Spleen (tissue), 11 donors: ENCODE measurements around the gene SYNDIG1. TPM values are rescaled to one million over a fixed set of nuclear protein-coding genes. Genes with fewer than 3 reads are reported as not detected.
A peak's percentile ranks its signal among the peaks of the same experiment; 100 is the strongest.

Experiments used
- DNase-seq: peaks from one replicate; pipeline ENCODE4 v3.0.0-alpha.2; 2020
- H3K27ac ChIP-seq, 8 donors: fragments of 200-600 bp; sonication (generic) in 7 of 8; 1 replicate in 4 of 8; 2 replicates in 4 of 8; pipeline versions ENCODE4 v1.5.0 to v1.8.0; 2016 to 2021; ENCODE audit warnings: inconsistent platforms in 4 of 8, mild to moderate bottlenecking in 4 of 8, moderate library complexity in 1 of 8
- H3K27me3 ChIP-seq, 7 donors: fragments of 200-600 bp; sonication (generic) in 6 of 7; replicated peaks in 1 of 7; 1 replicate in 4 of 7; 2 replicates in 3 of 7; pipeline versions ENCODE4 v1.5.0 to v1.8.0; 2016 to 2021; ENCODE audit warnings: inconsistent platforms in 3 of 7, mild to moderate bottlenecking in 1 of 7
- H3K36me3 ChIP-seq, 6 donors: fragments of 200-600 bp; sonication (generic) in 5 of 6; 1 replicate in 4 of 6; 2 replicates in 2 of 6; pipeline versions ENCODE4 v1.5.0 to v1.8.0; 2016 to 2021; ENCODE audit warnings: inconsistent platforms in 2 of 6
- H3K4me1 ChIP-seq, 6 donors: fragments of 200-600 bp; sonication (generic) in 5 of 6; 1 replicate in 3 of 6; 2 replicates in 3 of 6; pipeline versions ENCODE4 v1.5.0 to v1.8.0; 2016 to 2021; ENCODE audit warnings: inconsistent platforms in 3 of 6
- H3K4me3 ChIP-seq, 8 donors: fragments of 200-600 bp; sonication (generic) in 7 of 8; 1 replicate in 4 of 8; 2 replicates in 4 of 8; pipeline versions ENCODE4 v1.5.0 to v1.8.0; 2016 to 2021; ENCODE audit warnings: inconsistent platforms in 4 of 8, mild to moderate bottlenecking in 4 of 8, moderate library complexity in 2 of 8
- H3K9me3 ChIP-seq, 8 donors: fragments of 200-600 bp; sonication (generic) in 7 of 8; 1 replicate in 4 of 8; 2 replicates in 4 of 8; pipeline versions ENCODE4 v1.5.0 to v1.8.0; 2016 to 2021; ENCODE audit warnings: inconsistent platforms in 4 of 8
- POLR2A ChIP-seq, 3 donors: fragments of 450-650 bp; IDR thresholded peaks; one replicate each; pipeline ENCODE4 v1.5.1; 2017; ENCODE audit warnings: antibody characterized with exemption in 3 of 3, mild to moderate bottlenecking in 1 of 3
- POLR2AphosphoS5 ChIP-seq, 3 donors: sonication (generic); formaldehyde crosslinking; IDR thresholded peaks; one replicate each; pipeline ENCODE4 v1.5.1; 2017; ENCODE audit warnings: antibody characterized with exemption in 3 of 3
- WGBS, 5 donors: extraction: QIAGEN DNeasy Blood & Tissue Kit in 3 of 5; methylation state at CpG; one replicate each; pipeline versions ENCODE4 v1.1.5 to v1.1.7; 2013 to 2018; 5-methylcytosine and 5-hydroxymethylcytosine counted together
- intact Hi-C: fragments of 100-400 bp; cut with DNase I; formaldehyde crosslinking; loops from one replicate; pipeline ENCODE4 v1.15.0; 2023; ENCODE audit warnings: low total_unique reads
- polyA plus RNA-seq, 3 donors: library from polyadenylated mRNA; stranded (reverse); fragments of 200-250 nt; gene quantifications; one replicate each; pipeline ENCODE4 v1.2.1, GENCODE V29; 2013
- total RNA-seq, 7 donors: library from RNA; depleted of rRNA in 3 of 7; stranded (reverse); fragments of >200 nt in 3 of 7; fragmentation: NEBNext Ultra II Directional in 4 of 7; extraction: Animal tissue kit (Norgen Biotek cat#: 25700) in 4 of 7; gene quantifications; one replicate each; pipeline versions ENCODE4 v1.1.0 to v1.2.1, GENCODE V29; 2016 to 2021
- TF ChIP-seq, protein P1 (sequence below), 11 experiments: fragments of 200-600 bp in 7 of 11; fragments of 450-650 bp in 4 of 11; sonication (generic) in 4 of 11; IDR thresholded peaks in 8 of 11; conservative IDR thresholded peaks in 3 of 11; 1 replicate in 7 of 11; 2 replicates in 4 of 11; pipeline versions ENCODE4 v1.4.0 to v1.8.0; 2016 to 2021; ENCODE audit warnings: antibody characterized with exemption in 11 of 11, inconsistent platforms in 4 of 11, mild to moderate bottlenecking in 1 of 11
- donor health status: healthy with polysubstance abuse.
- donor health status: DM: no; HTN: no; CAD: no; lungs with moderate emphysema.
- donor health status: DM: no; HTN: no; CAD: no.
- donor health status: Bipolar disorder and iron deficiency.
- donor health status: healthy.
- donor health status: DM: no; HTN: no; CAD: no.
- donor health status: DM: yes; HTN: yes; CAD: no.

SYNDIG1 gene
- total and polyA plus RNA-seq, 10 donors, result 0.70 to 3.5 (median 1.3) TPM

DNA sequence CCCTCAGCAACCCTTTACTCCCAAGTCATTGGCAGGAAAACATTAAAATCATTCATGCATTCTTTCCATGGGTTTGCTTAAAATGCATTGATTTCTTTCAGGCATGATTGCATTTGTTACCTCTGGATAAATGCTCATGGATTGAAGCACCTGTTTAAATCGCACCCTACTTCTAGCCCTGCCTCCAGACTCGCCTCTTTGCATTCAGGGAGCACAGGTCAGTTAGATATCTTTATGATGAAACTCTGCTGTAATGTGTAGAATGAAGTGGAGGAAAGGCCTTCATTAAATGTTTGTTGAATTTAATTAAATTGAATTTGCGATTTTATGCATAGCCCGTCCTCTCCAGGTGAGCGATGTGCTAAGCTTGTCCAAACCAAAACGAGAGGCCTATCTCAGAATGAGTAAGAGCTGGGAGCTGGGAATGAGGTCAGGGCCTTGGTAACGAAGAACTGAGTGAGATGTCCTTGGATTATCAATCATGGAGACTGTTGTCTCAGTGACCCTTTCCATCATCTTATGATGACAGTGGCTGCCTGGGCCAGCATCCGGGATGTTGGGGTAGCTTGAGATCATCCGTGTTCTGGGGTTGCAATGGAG is 210.1 kb downstream of the SYNDIG1 start:
- Histone ChIP-seq H3K27ac (no peak overlapping the region), H3K4me1 (peaks cover 0 to 8% (median 0%) of the 10 kb centered on the region in 6 donors), H3K27me3 (no peaks in the 10 kb centered on the region), H3K9me3 (no peaks in the 10 kb centered on the region), H3K36me3 (no peaks in the 10 kb centered on the region), H3K4me3 (no peak overlapping the region)
- TF ChIP-seq POLR2A (IDR thresholded peaks at IDR 0.05) (no peak), POLR2AphosphoS5 (IDR thresholded peaks at IDR 0.05) (no peak)
- TF ChIP-seq, protein P1, sequence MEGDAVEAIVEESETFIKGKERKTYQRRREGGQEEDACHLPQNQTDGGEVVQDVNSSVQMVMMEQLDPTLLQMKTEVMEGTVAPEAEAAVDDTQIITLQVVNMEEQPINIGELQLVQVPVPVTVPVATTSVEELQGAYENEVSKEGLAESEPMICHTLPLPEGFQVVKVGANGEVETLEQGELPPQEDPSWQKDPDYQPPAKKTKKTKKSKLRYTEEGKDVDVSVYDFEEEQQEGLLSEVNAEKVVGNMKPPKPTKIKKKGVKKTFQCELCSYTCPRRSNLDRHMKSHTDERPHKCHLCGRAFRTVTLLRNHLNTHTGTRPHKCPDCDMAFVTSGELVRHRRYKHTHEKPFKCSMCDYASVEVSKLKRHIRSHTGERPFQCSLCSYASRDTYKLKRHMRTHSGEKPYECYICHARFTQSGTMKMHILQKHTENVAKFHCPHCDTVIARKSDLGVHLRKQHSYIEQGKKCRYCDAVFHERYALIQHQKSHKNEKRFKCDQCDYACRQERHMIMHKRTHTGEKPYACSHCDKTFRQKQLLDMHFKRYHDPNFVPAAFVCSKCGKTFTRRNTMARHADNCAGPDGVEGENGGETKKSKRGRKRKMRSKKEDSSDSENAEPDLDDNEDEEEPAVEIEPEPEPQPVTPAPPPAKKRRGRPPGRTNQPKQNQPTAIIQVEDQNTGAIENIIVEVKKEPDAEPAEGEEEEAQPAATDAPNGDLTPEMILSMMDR (IDR thresholded peaks at IDR 0.05 in 8 of 11, conservative IDR thresholded peaks at IDR 0.05 in 3 of 11), result no peak
- 77 to 90% (median 86%) methylated on average over 9 of the region's 9 CpGs for WGBS, 5 donors
- intact Hi-C loops, result no loop called here
- peak; percentile 41 for DNase-seq

DNA sequence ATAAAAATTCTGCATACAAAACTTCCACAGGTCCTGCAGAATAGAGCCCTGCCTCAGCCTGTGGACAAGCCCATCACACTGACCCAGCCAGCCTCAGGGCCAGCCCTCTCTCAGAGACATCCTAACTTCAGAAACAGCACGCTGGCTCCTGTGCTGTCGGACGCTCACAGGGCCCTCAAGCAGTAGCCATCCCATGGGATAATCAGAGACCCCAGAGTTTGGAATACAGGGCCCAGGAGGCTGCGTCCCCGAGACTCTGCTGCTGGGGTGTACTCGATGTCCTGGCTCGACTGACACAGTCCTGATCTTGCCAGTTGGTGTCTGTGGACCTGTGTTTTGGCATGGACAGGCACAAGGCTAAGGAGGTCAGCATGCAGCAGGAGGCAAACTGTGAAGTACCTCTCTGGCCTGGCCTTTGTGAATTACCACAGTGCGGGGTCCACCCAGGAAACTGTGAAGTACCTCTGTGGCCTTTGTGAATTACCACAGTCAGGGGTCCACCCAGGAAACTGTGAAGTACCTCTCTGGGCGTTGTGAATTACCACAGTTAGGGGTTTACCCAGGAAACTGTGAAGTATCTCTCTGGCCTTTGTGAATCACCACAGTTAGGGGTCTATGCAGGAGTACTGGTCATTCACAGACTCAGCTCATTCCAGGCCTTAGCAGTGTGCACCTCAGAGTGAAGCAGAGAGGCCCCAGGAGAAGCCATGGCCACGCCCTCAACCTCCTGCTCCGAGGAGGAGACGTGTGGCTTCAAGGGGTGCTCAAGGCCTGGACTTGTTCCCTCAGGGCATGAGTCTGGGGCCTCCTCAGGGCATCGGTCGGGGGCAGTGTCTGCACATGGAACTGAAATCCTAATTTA is 212.4 kb downstream of the SYNDIG1 start:
- no peak overlapping the region for H3K27ac ChIP-seq
- no peaks in the 10 kb centered on the region for H3K9me3 ChIP-seq
- H3K4me1 ChIP-seq, result peaks cover 0 to 11% (median 0%) of the 10 kb centered on the region in 6 donors
- DNase-seq, result peak; percentile 44
- 78 to 87% (median 83%) methylated on average over 10 to 14 of the region's 14 CpGs for WGBS, 5 donors
- TF ChIP-seq POLR2A (IDR thresholded peaks at IDR 0.05) (no peak), POLR2AphosphoS5 (IDR thresholded peaks at IDR 0.05) (no peak)
- TF ChIP-seq, protein P1 (IDR thresholded peaks at IDR 0.05 in 8 of 11, conservative IDR thresholded peaks at IDR 0.05 in 3 of 11), result no peak
- intact Hi-C loops, result no loop called here
- H3K4me3 ChIP-seq, result no peak overlapping the region
- no peaks in the 10 kb centered on the region for H3K27me3 ChIP-seq
- H3K36me3 ChIP-seq, result no peaks in the 10 kb centered on the region

- Histone ChIP-seq H3K27me3 (no peaks in the 10 kb centered on the region), H3K36me3 (no peaks in the 10 kb centered on the region), H3K9me3 (peaks cover 0 to 2% (median under 1%) of the 10 kb centered on the region in 8 donors), H3K4me1 (peaks cover 0 to 11% (median 0%) of the 10 kb centered on the region in 6 donors), H3K4me3 (no peak overlapping the region), H3K27ac (no peak overlapping the region)
- 88 to 95% (median 93%) methylated on average over 5 of the region's 5 CpGs for WGBS, 5 donors
- intact Hi-C loops, result no loop called here
- TF ChIP-seq, protein P1 (IDR thresholded peaks at IDR 0.05 in 8 of 11, conservative IDR thresholded peaks at IDR 0.05 in 3 of 11), result no peak
- TF ChIP-seq POLR2A (IDR thresholded peaks at IDR 0.05), result no peak
- no peak for TF ChIP-seq POLR2AphosphoS5 (IDR thresholded peaks at IDR 0.05)
- DNase-seq, result peak; percentile 32
Measured at GRCh38 chr20:24682496-24682985, 213.1 kb downstream of the SYNDIG1 start.

- Histone ChIP-seq H3K4me3 (no peak overlapping the region), H3K27ac (no peak overlapping the region), H3K36me3 (no peaks in the 10 kb centered on the region), H3K27me3 (no peaks in the 10 kb centered on the region), H3K4me1 (peaks cover 0 to 11% (median 0%) of the 10 kb centered on the region in 6 donors), H3K9me3 (peaks cover 0 to 10% (median 2%) of the 10 kb centered on the region in 8 donors)
- TF ChIP-seq, protein P1 (IDR thresholded peaks at IDR 0.05 in 8 of 11, conservative IDR thresholded peaks at IDR 0.05 in 3 of 11), result no peak
- TF ChIP-seq POLR2A (IDR thresholded peaks at IDR 0.05) (no peak), POLR2AphosphoS5 (IDR thresholded peaks at IDR 0.05) (no peak)
- intact Hi-C loops, result no loop called here
- peak; percentile 10 for DNase-seq
- 43 to 62% (median 57%) methylated on average over 7 of the region's 7 CpGs for whole genome bisulfite sequencing, 5 donors
Measured at GRCh38 chr20:24683676-24684075, 214.2 kb downstream of the SYNDIG1 start.
